Common myeloid progenitor, CD34-positive (primary cell): ENCODE measurements around the gene BMPR2. TPM values are rescaled to one million over a fixed set of nuclear protein-coding genes. Genes with fewer than 3 reads are reported as not detected.

ENCODE experiments used
- CTCF ChIA-PET: fragments of 350-600 bp; sonication (Branson Sonifier 250); formaldehyde crosslinking; loops from one replicate; lab custom pipeline; 2021; ENCODE audit warnings: antibody characterized with exemption; lab: Charles Lee
- POLR2A ChIA-PET: fragments of 350-600 bp; sonication (Branson Sonifier 250); formaldehyde crosslinking; loops from one replicate; lab custom pipeline; 2021; ENCODE audit warnings: antibody characterized with exemption; lab: Charles Lee
- DNase-seq, 3 donors: peaks; one replicate each; pipeline versions ENCODE4 v3.0.0 to v3.0.0-alpha.2; 2013
- H3K27ac ChIP-seq, 2 experiments: 1 replicate in 1 of 2; 2 replicates in 1 of 2; pipeline ENCODE4 v1.7.0; 2013; ENCODE audit warnings: inconsistent platforms in 2 of 2, low read length in 2 of 2, mild to moderate bottlenecking in 2 of 2, low read depth in 1 of 2, moderate library complexity in 1 of 2; ENCODE audit not compliant: severe bottlenecking in 2 of 2, insufficient read depth in 1 of 2, poor library complexity in 1 of 2
- H3K27me3 ChIP-seq, 5 experiments: replicated peaks in 2 of 5; 1 replicate in 3 of 5; 2 replicates in 2 of 5; pipeline versions ENCODE4 v1.6.1 to v1.7.0; 2013; ENCODE audit warnings: low read length in 4 of 5, mild to moderate bottlenecking in 2 of 5, moderate library complexity in 2 of 5, inconsistent platforms in 1 of 5; ENCODE audit not compliant: insufficient read depth in 5 of 5, control insufficient read depth in 4 of 5
- H3K36me3 ChIP-seq, 4 experiments: 1 replicate in 2 of 4; 2 replicates in 2 of 4; pipeline versions ENCODE4 v1.6.1 to v1.7.0; 2013; ENCODE audit warnings: low read length in 3 of 4, control low read depth in 1 of 4, mild to moderate bottlenecking in 1 of 4; ENCODE audit not compliant: control insufficient read depth in 4 of 4, insufficient read depth in 4 of 4
- H3K4me1 ChIP-seq, 4 experiments: 1 replicate in 3 of 4; 2 replicates in 1 of 4; pipeline versions ENCODE4 v1.6.1 to v1.7.1; 2013; ENCODE audit warnings: low read length in 3 of 4, mild to moderate bottlenecking in 3 of 4, control low read depth in 1 of 4, inconsistent platforms in 1 of 4, moderate library complexity in 1 of 4; ENCODE audit not compliant: control insufficient read depth in 4 of 4, insufficient read depth in 4 of 4; ENCODE audit errors: control extremely low read depth in 1 of 4
- H3K4me3 ChIP-seq, 7 experiments: 1 replicate in 4 of 7; 2 replicates in 3 of 7; pipeline versions ENCODE4 v1.5.1 to v1.7.0; 2013; ENCODE audit warnings: mild to moderate bottlenecking in 7 of 7, low read length in 6 of 7, moderate library complexity in 6 of 7, inconsistent platforms in 2 of 7, low read depth in 2 of 7, control low read depth in 1 of 7; ENCODE audit not compliant: insufficient read depth in 4 of 7, control insufficient read depth in 1 of 7; ENCODE audit errors: extremely low read depth in 1 of 7
- H3K9me3 ChIP-seq, 5 experiments: 1 replicate in 4 of 5; 2 replicates in 1 of 5; pipeline versions ENCODE4 v1.6.1 to v1.7.1; 2013; ENCODE audit warnings: low read length in 4 of 5, mild to moderate bottlenecking in 2 of 5, inconsistent platforms in 1 of 5, low read depth in 1 of 5, moderate library complexity in 1 of 5; ENCODE audit not compliant: control insufficient read depth in 4 of 5, insufficient read depth in 2 of 5; ENCODE audit errors: control extremely low read depth in 1 of 5
- WGBS: methylation state at CpG from one replicate; pipeline ENCODE4 v1.1.5; 2013; ENCODE audit not compliant: insufficient coverage; 5-methylcytosine and 5-hydroxymethylcytosine counted together
- polyA plus RNA-seq: library from polyadenylated mRNA; unstranded; fragments of 120-200 nt; gene quantifications from one replicate; pipeline ENCODE4 v1.2.1, GENCODE V29; 2013

BMPR2 gene
- polyA plus RNA-seq: 8.0 TPM

GRCh38 chr2:202375609-202376408, at the start of gene BMPR2:
Gene BMPR2 (plus strand): TSS chr2:202376327. CDS start chr2:202377475, 1,148 bp downstream.
- CTCF ChIA-PET: no interaction called here
- POLR2A ChIA-PET: no interaction called here

DNA sequence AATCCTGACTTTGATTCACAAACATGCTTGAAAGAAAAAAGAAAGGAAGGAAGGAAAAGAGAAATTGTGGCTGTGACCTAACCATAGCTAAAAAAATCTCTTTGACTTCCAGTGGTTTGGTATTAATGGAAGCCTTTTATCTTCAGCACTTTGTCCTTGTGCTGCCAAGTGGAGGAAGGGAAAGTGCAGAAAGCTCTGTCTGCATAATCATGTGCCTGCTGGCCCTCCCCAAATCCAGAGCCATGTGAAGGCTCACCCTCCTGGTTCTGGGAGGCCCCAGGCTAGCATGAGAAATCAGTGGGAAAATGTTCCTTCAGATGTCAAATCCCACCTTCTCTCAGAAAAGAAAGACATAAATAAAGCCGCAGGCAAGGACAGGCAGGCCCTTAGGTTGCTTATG, 48.3 kb upstream of the BMPR2 start:
- POLR2A ChIA-PET: no interaction called here
- no peak for DNase-seq
- 80% methylated on average over 1 of the region's 1 CpG for WGBS
- Histone ChIP-seq H3K36me3 (peaks cover 0 to 15% (median under 1%) of the 10 kb centered on the region in 4 experiments), H3K4me3 (no peak overlapping the region), H3K4me1 (no peaks in the 10 kb centered on the region), H3K27me3 (no peaks in the 10 kb centered on the region), H3K9me3 (no peaks in the 10 kb centered on the region), H3K27ac (no peak overlapping the region)
- CTCF ChIA-PET: no interaction called here

More at GRCh38 chr2:202375609-202376408, at the start of gene BMPR2:
- DNase-seq: peak; percentile 71 to 83 (median 78)
- Histone ChIP-seq H3K4me1 (peaks cover 8 to 34% (median 23%) of the 10 kb centered on the region in 4 experiments), H3K27ac (peak within 1 kb of the TSS; percentile 85 to 88), H3K36me3 (no peaks in the 10 kb centered on the region), H3K4me3 (peak within 1 kb of the TSS; percentile 90 to 99 (median 93)), H3K27me3 (no peaks in the 10 kb centered on the region), H3K9me3 (no peaks in the 10 kb centered on the region)
- WGBS: 0% methylated on average over 28 of the region's 70 CpGs

GRCh38 chr2:202335791-202336467, 40.2 kb upstream of the BMPR2 start:
- Histone ChIP-seq H3K9me3 (no peaks in the 10 kb centered on the region), H3K4me3 (no peak overlapping the region), H3K27ac (no peak overlapping the region), H3K36me3 (no peaks in the 10 kb centered on the region), H3K27me3 (no peaks in the 10 kb centered on the region), H3K4me1 (no peaks in the 10 kb centered on the region)
- WGBS: 88% methylated on average over 6 of the region's 6 CpGs
- DNase-seq: no peak
- CTCF ChIA-PET: no interaction called here
- POLR2A ChIA-PET: no interaction called here

DNA sequence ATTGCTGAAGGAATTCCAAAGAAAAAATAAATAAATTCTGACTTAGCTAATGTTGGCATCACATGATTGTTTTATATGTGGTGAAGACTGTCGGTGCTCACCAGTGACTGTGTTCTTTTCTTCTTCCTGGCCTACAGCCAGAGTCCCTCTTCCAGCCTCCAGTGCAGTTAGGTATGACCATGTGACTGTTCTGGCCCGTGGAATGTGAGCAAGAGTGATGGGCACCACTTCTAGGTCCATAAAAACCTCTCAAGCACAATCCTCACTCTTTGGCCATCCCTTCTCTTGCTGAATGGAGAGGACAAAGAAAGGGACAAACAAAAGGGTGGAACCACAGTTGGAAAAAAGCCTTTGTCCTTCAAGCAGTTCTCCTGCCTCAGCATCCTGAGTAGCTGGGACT, 39.0 kb upstream of the BMPR2 start:
- Histone ChIP-seq H3K36me3 (no peaks in the 10 kb centered on the region), H3K27ac (no peak overlapping the region), H3K4me3 (no peak overlapping the region), H3K9me3 (no peaks in the 10 kb centered on the region), H3K4me1 (no peaks in the 10 kb centered on the region), H3K27me3 (no peaks in the 10 kb centered on the region)
- peak; percentile 2 to 33 (median 20) for DNase-seq
- no CpG with 5 or more reads among the region's 2 CpGs for WGBS
- ChIA-PET POLR2A (no interaction called here), CTCF (no interaction called here)

DNA sequence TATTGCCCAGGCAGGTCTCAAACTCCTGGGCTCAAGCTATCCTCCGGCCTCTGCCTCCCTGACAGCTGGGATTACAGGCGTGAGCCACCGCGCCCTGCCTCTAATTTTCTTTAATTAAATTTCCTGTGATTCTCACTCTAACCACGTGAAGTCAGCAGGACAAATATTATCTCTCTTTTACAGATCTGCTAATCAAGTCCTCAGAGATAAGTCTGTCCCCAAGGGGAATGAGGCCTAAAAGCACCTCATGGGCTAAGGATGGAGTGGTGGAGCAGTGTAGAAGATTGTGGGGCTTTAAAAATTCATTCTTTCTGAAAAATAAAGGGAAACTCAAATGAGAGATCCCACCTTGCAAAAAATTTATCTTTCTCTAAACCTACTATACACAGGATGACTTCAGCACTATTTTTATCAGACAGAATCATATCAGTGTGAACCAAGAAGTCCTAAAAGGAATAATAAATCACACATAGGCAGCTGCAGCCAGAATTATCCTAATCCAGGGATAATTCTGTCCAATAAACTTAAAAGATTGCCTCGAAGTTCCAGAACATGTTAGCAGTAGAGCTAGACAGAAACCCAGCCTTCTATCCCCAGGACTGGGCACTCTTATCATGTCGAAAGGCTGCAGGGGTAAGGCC, 38.3 kb upstream of the BMPR2 start:
- no peaks in the 10 kb centered on the region for H3K36me3 ChIP-seq
- no peaks in the 10 kb centered on the region for H3K9me3 ChIP-seq
- ChIA-PET POLR2A (no interaction called here), CTCF (no interaction called here)
- no peaks in the 10 kb centered on the region for H3K4me1 ChIP-seq
- 94% methylated on average over 7 of the region's 7 CpGs for WGBS
- DNase-seq: no peak
- H3K4me3 ChIP-seq: no peak overlapping the region
- H3K27me3 ChIP-seq: no peaks in the 10 kb centered on the region
- H3K27ac ChIP-seq: no peak overlapping the region

- Histone ChIP-seq H3K4me1 (no peaks in the 10 kb centered on the region), H3K27me3 (no peaks in the 10 kb centered on the region), H3K36me3 (no peaks in the 10 kb centered on the region), H3K27ac (no peak overlapping the region), H3K9me3 (no peaks in the 10 kb centered on the region), H3K4me3 (no peak overlapping the region)
- CTCF ChIA-PET: interaction anchor here (0.8 kb wide), 1 partner anchor 10 kb away, joined by 3 read pairs; no protein-coding TSS in a partner anchor
- 57% methylated on average over 2 of the region's 3 CpGs for WGBS
- DNase-seq: no peak
- POLR2A ChIA-PET: no interaction called here
Measured at GRCh38 chr2:202339071-202339870, 36.9 kb upstream of the BMPR2 start.
